Stimulated activated CD4-positive, alpha-beta T cell treated with anti-CD3 and anti-CD28 coated beads, TNF-alpha, amount 100 ng/mL, for 48 hours (primary cell): ENCODE data around the gene CTCFL.
A peak's percentile ranks its signal among the peaks of the same experiment; 100 is the strongest.
"Not testable (repeated sequence)": the region's sequence is repeated elsewhere in the genome, so short reads cannot be mapped to it uniquely, and the experiment has no call there.

Experiments used
- DNase-seq, 3 donors: peaks; one replicate each; pipeline ENCODE4 v3.0.0-alpha.2; 2020; ENCODE audit warnings: low read depth in 3 of 3

Gene CTCFL

GRCh38 chr20:57536120-57536708 is 11.3 kb upstream of the CTCFL start:
- no peak for DNase-seq

GRCh38 chr20:57535297-57535696 is 10.4 kb upstream of the CTCFL start:
- DNase-seq, result no peak

- DNase-seq, result no peak
Measured at GRCh38 chr20:57532104-57532503, 7.2 kb upstream of the CTCFL start.

- DNase-seq, result no peak
Measured at GRCh38 chr20:57530327-57530981, 5.5 kb upstream of the CTCFL start.

GRCh38 chr20:57529810-57530209 is 4.9 kb upstream of the CTCFL start:
- DNase-seq, result no peak

GRCh38 chr20:57529160-57529585 is 4.2 kb upstream of the CTCFL start:
- DNase-seq, result no peak

GRCh38 chr20:57528148-57528547 is 3.2 kb upstream of the CTCFL start:
- DNase-seq, result no peak

- DNase-seq, result no peak
Measured at GRCh38 chr20:57527728-57528127, 2.8 kb upstream of the CTCFL start.

- DNase-seq, result no peak
Measured at GRCh38 chr20:57526885-57527460, 2.0 kb upstream of the CTCFL start.

GRCh38 chr20:57526087-57526884 is 1.3 kb upstream of the CTCFL start:
- DNase-seq, result peak in 1 of 3 donors; percentile 15

GRCh38 chr20:57525328-57526086 is 567 bp upstream of the CTCFL start:
- no peak for DNase-seq

GRCh38 chr20:57523782-57524181 is 1.2 kb downstream of the CTCFL start:
- DNase-seq, result no peak

- no peak for DNase-seq
Measured at GRCh38 chr20:57522380-57523140, 2.4 kb downstream of the CTCFL start.

- DNase-seq, result no peak
Measured at GRCh38 chr20:57517904-57518303, 7.0 kb downstream of the CTCFL start.

- no peak for DNase-seq
Measured at GRCh38 chr20:57514273-57514751, 10.6 kb downstream of the CTCFL start.

GRCh38 chr20:57513199-57513598 is 11.7 kb downstream of the CTCFL start:
- no peak for DNase-seq

GRCh38 chr20:57512432-57512831 is 12.5 kb downstream of the CTCFL start:
- DNase-seq, result no peak

GRCh38 chr20:57511709-57512108 is 13.2 kb downstream of the CTCFL start:
- DNase-seq, result not testable (repeated sequence)

GRCh38 chr20:57509665-57510237 is 15.2 kb downstream of the CTCFL start:
- no peak for DNase-seq

GRCh38 chr20:57508831-57509230 is 16.1 kb downstream of the CTCFL start:
- no peak for DNase-seq

- no peak for DNase-seq
Measured at GRCh38 chr20:57508381-57508780, 16.6 kb downstream of the CTCFL start.
